ENCODE results near the gene ISOC2. TPM values are rescaled to one million over a fixed set of nuclear protein-coding genes. Genes with fewer than 3 reads are reported as not detected.
"Not testable (repeated sequence)": the region's sequence is repeated elsewhere in the genome, so short reads cannot be mapped to it uniquely, and the experiment has no call there.

Gene ISOC2
- total RNA-seq, 1 donor from 2014 or later: 36.6 TPM

DNA sequence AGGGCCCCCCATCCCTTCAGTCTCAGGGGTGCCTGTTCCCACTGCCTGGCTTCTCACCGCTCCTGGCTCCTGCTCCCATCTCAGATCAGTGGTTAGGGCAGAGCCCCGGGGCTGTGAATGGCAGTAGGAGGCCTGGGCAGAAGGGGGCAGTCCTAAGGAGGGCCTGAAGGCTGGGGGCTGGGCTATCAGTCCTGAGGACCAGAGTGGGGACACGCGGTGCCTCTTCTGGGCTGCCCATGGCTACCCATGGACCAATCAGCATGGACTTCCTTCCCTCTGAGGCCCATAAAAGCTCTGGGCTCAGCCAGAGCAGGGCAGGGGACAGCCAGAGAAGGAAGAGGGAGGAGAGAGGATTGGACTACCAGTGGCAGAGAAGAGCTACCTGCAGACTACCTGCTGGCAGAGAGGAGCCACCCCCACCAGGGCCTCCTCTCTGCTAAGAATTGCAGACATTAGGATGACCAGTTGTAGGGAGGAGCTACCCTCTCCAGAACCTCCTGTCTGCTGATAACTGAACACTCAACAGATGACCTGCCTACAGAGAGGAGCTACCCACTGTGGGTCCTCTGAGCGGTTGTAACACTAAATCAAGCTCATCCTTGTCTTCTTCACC lies 41.7 kb downstream of the ISOC2 start:
- H3K4me3 Mint-ChIP-seq (ENCODE audit: low read depth): no peak overlapping the region
- peaks cover 1% of the 10 kb centered on the region for H3K4me1 Mint-ChIP-seq (ENCODE audit: low read depth)
- no peak for DNase-seq (ENCODE audit: low spot score, unreplicated experiment)
- peaks cover 37% of the 10 kb centered on the region for H3K27me3 Mint-ChIP-seq
- TF ChIP-seq, protein P1, sequence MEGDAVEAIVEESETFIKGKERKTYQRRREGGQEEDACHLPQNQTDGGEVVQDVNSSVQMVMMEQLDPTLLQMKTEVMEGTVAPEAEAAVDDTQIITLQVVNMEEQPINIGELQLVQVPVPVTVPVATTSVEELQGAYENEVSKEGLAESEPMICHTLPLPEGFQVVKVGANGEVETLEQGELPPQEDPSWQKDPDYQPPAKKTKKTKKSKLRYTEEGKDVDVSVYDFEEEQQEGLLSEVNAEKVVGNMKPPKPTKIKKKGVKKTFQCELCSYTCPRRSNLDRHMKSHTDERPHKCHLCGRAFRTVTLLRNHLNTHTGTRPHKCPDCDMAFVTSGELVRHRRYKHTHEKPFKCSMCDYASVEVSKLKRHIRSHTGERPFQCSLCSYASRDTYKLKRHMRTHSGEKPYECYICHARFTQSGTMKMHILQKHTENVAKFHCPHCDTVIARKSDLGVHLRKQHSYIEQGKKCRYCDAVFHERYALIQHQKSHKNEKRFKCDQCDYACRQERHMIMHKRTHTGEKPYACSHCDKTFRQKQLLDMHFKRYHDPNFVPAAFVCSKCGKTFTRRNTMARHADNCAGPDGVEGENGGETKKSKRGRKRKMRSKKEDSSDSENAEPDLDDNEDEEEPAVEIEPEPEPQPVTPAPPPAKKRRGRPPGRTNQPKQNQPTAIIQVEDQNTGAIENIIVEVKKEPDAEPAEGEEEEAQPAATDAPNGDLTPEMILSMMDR (IDR thresholded peaks at IDR 0.05; ENCODE audit: unreplicated experiment): no peak
- no peaks in the 10 kb centered on the region for H3K36me3 Mint-ChIP-seq (ENCODE audit: insufficient read depth)
- H3K27ac Mint-ChIP-seq: no peak overlapping the region
- H3K9me3 Mint-ChIP-seq (ENCODE audit: low read depth): no peaks in the 10 kb centered on the region

DNA sequence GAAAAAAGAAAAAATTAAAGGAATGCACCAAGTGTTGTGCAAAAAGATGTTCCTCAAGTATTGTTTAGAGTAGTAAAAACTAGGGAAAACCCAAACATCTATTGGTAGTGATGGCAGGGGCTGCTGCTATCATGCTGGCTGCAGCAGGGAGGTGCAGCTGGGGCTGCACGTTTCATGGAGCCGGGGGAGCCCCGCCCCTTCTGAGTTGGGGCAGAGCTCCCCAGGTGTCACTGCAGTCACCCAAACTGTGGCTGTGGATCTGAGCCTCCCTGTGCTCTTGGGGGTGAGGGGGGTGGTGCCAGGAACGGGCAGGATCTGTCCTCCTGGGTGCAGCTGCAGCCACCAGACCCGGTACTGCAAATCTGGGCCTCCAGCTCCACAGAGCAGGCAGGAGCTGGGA lies 42.3 kb downstream of the ISOC2 start:
- H3K4me3 Mint-ChIP-seq (ENCODE audit: low read depth): no peak overlapping the region
- peaks cover 36% of the 10 kb centered on the region for H3K27me3 Mint-ChIP-seq
- TF ChIP-seq, protein P1 (IDR thresholded peaks at IDR 0.05; ENCODE audit: unreplicated experiment): no peak
- DNase-seq (ENCODE audit: low spot score, unreplicated experiment): no peak
- H3K27ac Mint-ChIP-seq: no peak overlapping the region
- peaks cover 1% of the 10 kb centered on the region for H3K4me1 Mint-ChIP-seq (ENCODE audit: low read depth)
- H3K36me3 Mint-ChIP-seq (ENCODE audit: insufficient read depth): no peaks in the 10 kb centered on the region
- no peaks in the 10 kb centered on the region for H3K9me3 Mint-ChIP-seq (ENCODE audit: low read depth)

DNA sequence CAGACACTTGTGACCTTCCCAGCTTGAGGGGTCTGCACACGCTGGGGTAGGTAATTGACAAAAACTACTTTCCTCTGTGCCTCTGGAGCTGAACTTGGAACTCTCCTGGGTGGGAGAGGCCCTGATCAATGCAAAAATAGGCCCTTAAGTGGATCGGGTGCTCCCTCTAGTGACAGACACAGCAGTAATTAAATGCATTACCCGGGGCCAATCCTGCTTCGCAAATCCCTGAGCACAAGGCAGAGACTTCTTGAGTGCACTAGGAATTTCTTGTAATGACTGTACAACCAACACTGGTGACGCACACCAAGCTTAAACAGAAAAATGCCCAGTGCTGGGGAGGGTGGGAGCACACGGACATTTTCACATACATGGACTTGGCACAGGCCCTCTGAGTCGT lies 43.3 kb downstream of the ISOC2 start:
- peaks cover 1% of the 10 kb centered on the region for H3K4me1 Mint-ChIP-seq (ENCODE audit: low read depth)
- H3K9me3 Mint-ChIP-seq (ENCODE audit: low read depth): no peaks in the 10 kb centered on the region
- peaks cover 29% of the 10 kb centered on the region for H3K27me3 Mint-ChIP-seq
- H3K4me3 Mint-ChIP-seq (ENCODE audit: low read depth): no peak overlapping the region
- peak; percentile 54 for DNase-seq (ENCODE audit: low spot score, unreplicated experiment)
- TF ChIP-seq, protein P1 (IDR thresholded peaks at IDR 0.05; ENCODE audit: unreplicated experiment): peak; percentile 82
- peak overlapping the region; percentile 71 for H3K27ac Mint-ChIP-seq
- no peaks in the 10 kb centered on the region for H3K36me3 Mint-ChIP-seq (ENCODE audit: insufficient read depth)

DNA sequence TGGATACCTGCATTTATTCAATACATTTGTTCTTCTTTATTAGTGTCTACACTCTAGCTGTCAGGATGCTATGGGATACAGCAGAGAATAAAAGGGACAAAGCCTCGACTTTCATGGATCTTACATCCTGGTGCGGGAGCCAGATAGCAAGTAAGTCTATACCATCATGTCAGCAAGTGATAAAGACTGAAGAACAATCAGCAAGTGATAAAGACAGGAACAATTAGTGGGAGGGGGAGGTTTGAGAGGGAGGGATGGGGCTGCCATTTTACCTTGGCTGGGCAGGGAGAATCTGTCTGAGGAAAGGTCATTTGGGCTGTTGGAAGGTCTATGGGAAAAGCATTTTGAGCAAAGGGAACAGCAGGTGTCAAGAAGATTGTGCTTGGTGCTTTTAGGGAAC lies 51.3 kb downstream of the ISOC2 start:
- Mint-ChIP-seq H3K4me1 (ENCODE audit: low read depth) (peaks cover 14% of the 10 kb centered on the region), H3K9me3 (ENCODE audit: low read depth) (peaks cover 9% of the 10 kb centered on the region), H3K4me3 (ENCODE audit: low read depth) (no peak overlapping the region), H3K27ac (no peak overlapping the region), H3K36me3 (ENCODE audit: insufficient read depth) (peaks cover 14% of the 10 kb centered on the region), H3K27me3 (peaks cover 18% of the 10 kb centered on the region)
- no peak for DNase-seq (ENCODE audit: low spot score, unreplicated experiment)
- TF ChIP-seq, protein P1 (IDR thresholded peaks at IDR 0.05; ENCODE audit: unreplicated experiment): no peak

DNA sequence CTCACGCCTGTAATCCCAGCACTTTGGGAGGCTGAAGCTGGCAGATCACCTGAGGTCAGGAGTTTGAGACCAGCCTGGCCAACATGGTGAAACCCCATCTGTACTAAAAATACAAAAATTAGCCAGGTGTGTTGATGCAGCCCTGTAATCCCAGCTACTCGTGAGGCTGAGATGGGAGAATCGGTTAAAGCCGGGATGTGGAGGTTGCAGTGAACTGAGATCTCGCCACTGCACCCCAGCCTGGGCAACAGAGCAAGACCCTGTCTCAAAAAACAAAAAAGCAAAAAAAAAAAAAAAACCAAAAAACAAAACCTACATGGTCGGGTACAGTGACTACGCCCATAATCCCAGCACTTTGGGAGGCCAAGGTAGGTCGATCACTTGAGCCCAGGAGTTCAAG lies 52.3 kb downstream of the ISOC2 start:
- H3K36me3 Mint-ChIP-seq (ENCODE audit: insufficient read depth): peaks cover 14% of the 10 kb centered on the region
- not testable (repeated sequence) for DNase-seq (ENCODE audit: low spot score, unreplicated experiment); H3K9me3 Mint-ChIP-seq (ENCODE audit: low read depth)
- peaks cover 14% of the 10 kb centered on the region for H3K4me1 Mint-ChIP-seq (ENCODE audit: low read depth)
- peak overlapping the region; percentile 98 for H3K27ac Mint-ChIP-seq
- peaks cover 14% of the 10 kb centered on the region for H3K27me3 Mint-ChIP-seq
- H3K4me3 Mint-ChIP-seq (ENCODE audit: low read depth): peak overlapping the region; percentile 35

DNA sequence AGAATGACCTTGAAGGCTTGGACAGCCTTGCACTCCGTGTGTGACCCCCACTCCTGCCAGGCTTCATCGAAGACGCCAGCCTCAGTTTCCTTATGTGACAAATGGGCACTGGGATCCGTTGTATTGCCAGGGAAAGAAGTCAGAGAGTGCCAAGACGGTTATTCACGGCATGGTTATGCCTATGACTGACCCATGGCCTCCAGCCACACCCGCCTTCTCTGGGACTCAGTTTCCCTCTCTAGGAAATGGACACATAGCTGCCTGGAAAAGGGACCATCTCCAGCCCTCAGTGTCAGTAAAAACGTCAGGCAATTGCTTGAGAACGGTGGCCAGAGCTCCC lies 52.9 kb downstream of the ISOC2 start:
- Mint-ChIP-seq H3K9me3 (ENCODE audit: low read depth) (peaks cover 9% of the 10 kb centered on the region), H3K27me3 (peaks cover 14% of the 10 kb centered on the region), H3K27ac (peak overlapping the region; percentile 98), H3K4me3 (ENCODE audit: low read depth) (peak overlapping the region; percentile 88), H3K36me3 (ENCODE audit: insufficient read depth) (peaks cover 14% of the 10 kb centered on the region), H3K4me1 (ENCODE audit: low read depth) (peaks cover 14% of the 10 kb centered on the region)
- no peak for DNase-seq (ENCODE audit: low spot score, unreplicated experiment)
- TF ChIP-seq, protein P1 (IDR thresholded peaks at IDR 0.05; ENCODE audit: unreplicated experiment): no peak
